NOMO-1 treated with DMSO at 0.1 percent for 48 hours (cell line): ENCODE data around the gene SAMD5.

Experiments
- DNase-seq: peaks from one replicate; lab custom pipeline; 2025; ENCODE audit not compliant: unreplicated experiment; lab: John Stamatoyannopoulos, UW

SAMD5 gene

DNA sequence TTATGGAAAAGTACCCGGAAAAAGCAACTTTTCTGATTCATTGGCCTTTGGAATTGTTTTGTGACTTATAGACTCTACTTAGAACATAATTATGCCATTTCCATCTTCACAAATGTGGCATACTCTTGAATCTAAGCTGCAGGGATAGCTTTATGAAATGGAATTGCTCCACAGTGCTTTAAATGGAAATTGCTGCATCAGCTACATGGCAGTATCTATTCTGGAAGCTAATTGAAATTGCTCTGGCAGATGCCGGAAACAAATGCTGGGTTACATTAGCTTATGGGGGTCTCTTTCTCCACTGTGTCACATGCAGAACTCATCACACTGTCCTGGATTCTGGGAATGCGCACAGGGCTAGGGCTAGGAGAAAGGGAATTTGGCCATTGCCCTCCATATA is 108.9 kb downstream of the SAMD5 start:
- no peak for DNase-seq

GRCh38 chr6:147618457-147618856 is 110.0 kb downstream of the SAMD5 start:
- DNase-seq, result no peak

DNA sequence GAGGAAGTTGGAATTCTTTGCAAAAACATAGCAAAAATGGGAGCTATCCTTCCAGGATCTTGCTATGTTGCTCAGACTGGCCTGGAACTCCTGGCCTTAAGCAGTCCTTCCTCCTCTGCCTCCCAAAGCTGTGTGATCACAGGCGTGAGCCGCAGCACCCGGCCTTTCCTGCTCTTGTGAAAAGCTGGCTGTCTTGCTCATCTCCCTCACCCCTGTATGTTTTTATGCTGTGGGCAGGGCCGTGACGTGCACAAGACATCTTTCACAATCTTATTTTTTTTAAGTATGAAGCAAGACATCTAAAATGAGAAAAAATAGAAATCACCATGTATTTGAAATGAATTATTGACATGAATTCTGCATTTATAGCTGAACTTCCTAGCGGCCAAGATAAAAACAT is 110.4 kb downstream of the SAMD5 start:
- DNase-seq, result peak; percentile 40
